Ascending aorta (tissue), 2 donors: ENCODE results near the gene ALKAL2. TPM values are rescaled to one million over a fixed set of nuclear protein-coding genes. Genes with fewer than 3 reads are reported as not detected.
"Not testable (repeated sequence)": the region's sequence is repeated elsewhere in the genome, so short reads cannot be mapped to it uniquely, and the experiment has no call there.

ENCODE experiments used
- DNase-seq, 2 donors: peaks; one replicate each; pipeline ENCODE4 v3.0.0-alpha.2; 2019; ENCODE audit warnings: low spot score in 2 of 2
- H3K27ac ChIP-seq, 2 donors: fragments of 200-600 bp; sonication (generic); one replicate each; pipeline ENCODE4 v1.5.1; 2016 to 2017; ENCODE audit warnings: mild to moderate bottlenecking in 1 of 2
- H3K27me3 ChIP-seq: fragments of 200-600 bp; sonication (generic); one replicate; pipeline ENCODE4 v1.5.1; 2017
- H3K36me3 ChIP-seq, 2 donors: fragments of 200-600 bp; sonication (generic); one replicate each; pipeline ENCODE4 v1.5.1; 2016
- H3K4me1 ChIP-seq, 2 donors: fragments of 200-600 bp; sonication (generic); one replicate each; pipeline ENCODE4 v1.5.1; 2016 to 2017; ENCODE audit warnings: mild to moderate bottlenecking in 1 of 2
- H3K4me3 ChIP-seq, 2 donors: fragments of 200-600 bp; sonication (generic); one replicate each; pipeline ENCODE4 v1.5.1; 2016 to 2017; ENCODE audit warnings: mild to moderate bottlenecking in 1 of 2
- H3K9me3 ChIP-seq, 2 donors: fragments of 200-600 bp; sonication (generic); one replicate each; pipeline ENCODE4 v1.5.1; 2016
- intact Hi-C: fragments of 100-400 bp; cut with DNase I; formaldehyde crosslinking; loops from one replicate; pipeline ENCODE4 v1.15.1; 2023
- total RNA-seq: library from RNA; depleted of rRNA; stranded (reverse); fragments of >200 nt; gene quantifications from one replicate; pipeline ENCODE4 v1.1.0, GENCODE V29; 2016
- TF ChIP-seq, protein P1 (sequence below), 3 experiments: fragments of 200-600 bp in 2 of 3; fragments of 450-650 bp in 1 of 3; sonication (generic) in 2 of 3; IDR thresholded peaks; one replicate each; pipeline ENCODE4 v1.5.1; 2016 to 2019; ENCODE audit warnings: antibody characterized with exemption in 3 of 3, mild to moderate bottlenecking in 1 of 3, moderate library complexity in 1 of 3

Gene ALKAL2
- total RNA-seq, 1 donor from 2014 or later, result 26.7 TPM

DNA sequence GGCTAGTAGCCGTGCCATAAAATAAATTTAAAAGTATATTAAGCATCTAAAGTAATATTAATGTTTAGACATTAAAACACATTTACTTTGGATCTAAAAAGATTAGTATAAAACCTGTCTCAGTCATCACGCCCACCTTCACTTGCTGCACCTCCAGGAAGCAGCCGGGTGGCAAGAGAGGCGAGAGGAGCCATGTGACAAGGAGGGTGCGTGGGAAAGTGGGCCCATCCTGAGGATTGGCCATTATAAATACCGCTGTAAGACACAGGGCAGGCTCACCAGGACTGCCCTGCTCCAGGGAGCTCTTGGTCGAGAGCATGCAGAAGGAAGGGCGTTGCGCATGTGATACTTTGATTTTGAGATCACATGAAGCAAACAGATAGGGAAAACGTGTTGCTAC lies 34.4 kb upstream of the ALKAL2 start:
- no peaks in the 10 kb centered on the region for H3K4me1 ChIP-seq
- TF ChIP-seq, protein P1, sequence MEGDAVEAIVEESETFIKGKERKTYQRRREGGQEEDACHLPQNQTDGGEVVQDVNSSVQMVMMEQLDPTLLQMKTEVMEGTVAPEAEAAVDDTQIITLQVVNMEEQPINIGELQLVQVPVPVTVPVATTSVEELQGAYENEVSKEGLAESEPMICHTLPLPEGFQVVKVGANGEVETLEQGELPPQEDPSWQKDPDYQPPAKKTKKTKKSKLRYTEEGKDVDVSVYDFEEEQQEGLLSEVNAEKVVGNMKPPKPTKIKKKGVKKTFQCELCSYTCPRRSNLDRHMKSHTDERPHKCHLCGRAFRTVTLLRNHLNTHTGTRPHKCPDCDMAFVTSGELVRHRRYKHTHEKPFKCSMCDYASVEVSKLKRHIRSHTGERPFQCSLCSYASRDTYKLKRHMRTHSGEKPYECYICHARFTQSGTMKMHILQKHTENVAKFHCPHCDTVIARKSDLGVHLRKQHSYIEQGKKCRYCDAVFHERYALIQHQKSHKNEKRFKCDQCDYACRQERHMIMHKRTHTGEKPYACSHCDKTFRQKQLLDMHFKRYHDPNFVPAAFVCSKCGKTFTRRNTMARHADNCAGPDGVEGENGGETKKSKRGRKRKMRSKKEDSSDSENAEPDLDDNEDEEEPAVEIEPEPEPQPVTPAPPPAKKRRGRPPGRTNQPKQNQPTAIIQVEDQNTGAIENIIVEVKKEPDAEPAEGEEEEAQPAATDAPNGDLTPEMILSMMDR (IDR thresholded peaks at IDR 0.05), result no peak
- DNase-seq, result no peak
- no peak overlapping the region for H3K4me3 ChIP-seq
- intact Hi-C loops, result no loop called here
- H3K36me3 ChIP-seq, result no peaks in the 10 kb centered on the region
- H3K27ac ChIP-seq, result no peak overlapping the region
- no peaks in the 10 kb centered on the region for H3K27me3 ChIP-seq
- H3K9me3 ChIP-seq, result peaks cover 0 to 8% of the 10 kb centered on the region in 2 donors

DNA sequence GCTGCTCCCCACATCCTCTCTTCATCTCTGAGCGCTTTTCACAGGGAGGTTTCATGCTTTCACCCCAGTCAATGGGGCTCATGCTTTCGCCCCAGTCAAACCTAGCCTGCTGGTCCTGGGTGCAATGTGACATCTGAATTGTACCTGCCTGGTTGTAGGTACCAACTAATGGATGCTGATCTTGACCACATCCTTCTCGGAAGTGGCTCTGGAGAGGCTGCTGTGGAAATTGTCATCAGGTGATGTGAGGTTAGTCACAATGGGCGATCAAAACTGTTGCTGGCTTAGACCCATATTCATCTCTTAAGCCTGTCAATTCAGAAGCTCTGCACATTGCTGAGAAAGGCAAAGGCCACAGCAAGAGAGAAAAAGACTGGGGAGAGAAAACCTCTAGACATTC lies 32.7 kb upstream of the ALKAL2 start:
- Histone ChIP-seq H3K27me3 (no peaks in the 10 kb centered on the region), H3K4me3 (no peak overlapping the region), H3K27ac (no peak overlapping the region), H3K4me1 (no peaks in the 10 kb centered on the region), H3K36me3 (no peaks in the 10 kb centered on the region), H3K9me3 (no peaks in the 10 kb centered on the region)
- DNase-seq, result no peak
- TF ChIP-seq, protein P1 (IDR thresholded peaks at IDR 0.05), result no peak
- intact Hi-C loops, result no loop called here

DNA sequence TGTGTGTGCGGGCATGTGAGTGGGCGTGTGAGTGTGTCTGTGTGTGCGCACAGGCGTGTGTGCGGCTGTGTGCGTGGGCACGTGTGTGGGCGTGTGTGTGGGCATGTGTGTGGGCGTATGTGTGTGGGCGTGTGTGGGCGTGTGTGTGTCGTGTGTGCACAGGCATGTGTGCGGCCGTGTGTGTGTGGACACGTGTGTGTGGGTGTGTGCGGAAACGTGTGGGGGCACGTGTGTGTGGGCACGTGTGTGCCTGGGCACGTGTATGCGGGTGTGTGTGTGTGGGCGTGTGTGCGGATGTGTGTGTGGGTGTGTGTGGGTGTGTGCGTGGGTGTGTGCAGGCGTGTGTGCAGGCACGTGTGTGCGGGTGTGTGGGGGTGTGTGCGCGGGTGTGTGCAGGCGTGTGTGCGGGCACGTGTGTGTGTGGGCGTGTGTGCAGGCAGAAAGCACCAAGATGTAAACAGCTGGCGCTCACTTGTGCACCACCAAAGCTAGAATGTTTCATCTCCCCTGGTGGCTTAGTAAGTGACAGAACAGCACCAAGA lies 31.2 kb upstream of the ALKAL2 start:
- TF ChIP-seq, protein P1 (IDR thresholded peaks at IDR 0.05), result no peak
- no peak overlapping the region for H3K4me3 ChIP-seq
- no peak for DNase-seq
- intact Hi-C loops, result no loop called here
- H3K27ac ChIP-seq, result no peak overlapping the region
- H3K9me3 ChIP-seq, result no peaks in the 10 kb centered on the region
- H3K36me3 ChIP-seq, result no peaks in the 10 kb centered on the region
- no peaks in the 10 kb centered on the region for H3K27me3 ChIP-seq
- H3K4me1 ChIP-seq, result no peaks in the 10 kb centered on the region

DNA sequence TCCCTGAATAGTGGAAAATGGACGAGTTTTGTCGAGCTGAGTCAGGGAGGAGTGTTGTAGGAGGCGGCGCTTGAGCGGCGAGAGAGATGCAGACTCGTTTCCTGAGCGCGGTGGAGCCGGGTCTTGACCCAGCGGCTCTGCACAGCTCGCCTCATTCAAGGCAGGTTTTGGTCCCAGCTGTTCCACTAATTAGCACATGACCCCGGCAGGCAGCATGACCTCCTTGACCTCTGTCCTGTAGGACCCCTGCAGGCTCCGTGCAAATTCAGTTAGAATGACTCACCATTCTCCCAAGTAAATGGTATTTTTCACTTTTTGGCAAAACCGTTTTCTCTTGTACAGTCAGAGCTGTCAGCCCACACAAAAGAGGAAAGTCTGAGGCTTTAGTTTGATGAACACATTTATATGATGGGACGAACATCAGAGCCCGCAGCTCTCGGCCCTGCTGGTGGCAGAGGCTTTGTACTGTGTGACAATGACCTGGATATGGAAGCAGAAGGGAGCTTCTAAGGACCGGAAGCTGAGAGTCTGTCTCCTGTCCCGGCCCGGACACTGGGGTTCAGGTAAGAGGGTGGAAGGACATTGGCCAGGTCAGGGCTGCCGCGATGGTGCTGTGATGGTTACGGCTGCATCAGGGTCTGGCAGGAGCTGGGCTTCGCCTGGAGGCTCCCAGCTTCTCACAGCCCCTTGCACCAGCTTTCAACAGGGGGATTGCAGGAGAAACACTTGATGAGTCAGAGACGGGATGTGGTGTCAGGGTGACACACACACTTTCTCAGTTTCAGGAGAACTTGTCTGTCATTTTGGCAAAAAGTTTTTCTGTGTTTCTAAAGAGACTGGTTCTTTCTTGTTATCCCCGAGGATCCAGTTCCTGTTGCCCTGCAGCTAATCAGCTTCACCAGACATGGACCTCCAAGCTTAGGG lies 29.9 kb upstream of the ALKAL2 start:
- H3K4me3 ChIP-seq, result no peak overlapping the region
- TF ChIP-seq, protein P1 (IDR thresholded peaks at IDR 0.05), result no peak
- no peak for DNase-seq
- intact Hi-C loops, result no loop called here
- no peaks in the 10 kb centered on the region for H3K27me3 ChIP-seq
- no peak overlapping the region for H3K27ac ChIP-seq
- H3K36me3 ChIP-seq, result no peaks in the 10 kb centered on the region
- no peaks in the 10 kb centered on the region for H3K9me3 ChIP-seq
- H3K4me1 ChIP-seq, result no peaks in the 10 kb centered on the region

DNA sequence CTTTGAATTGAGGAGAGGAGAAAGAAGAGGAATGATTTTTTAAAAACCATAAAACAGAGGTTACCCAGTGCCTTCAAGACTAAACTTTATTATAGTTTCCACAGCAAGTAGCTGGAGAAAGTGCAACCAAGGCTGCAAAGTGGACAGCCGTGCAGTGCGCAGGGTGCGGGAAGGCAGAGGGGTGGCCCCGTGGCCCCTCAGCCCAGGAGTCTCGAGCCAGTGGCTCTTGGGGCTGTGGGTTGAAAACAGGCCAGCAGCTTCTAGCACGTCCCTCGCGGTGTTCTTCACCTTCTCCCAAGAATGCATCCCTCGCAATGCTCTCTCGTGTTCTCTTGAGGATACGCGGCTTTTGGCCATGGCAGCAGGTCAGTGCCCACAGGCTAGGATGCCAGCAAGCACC lies 28.5 kb upstream of the ALKAL2 start:
- Histone ChIP-seq H3K4me3 (no peak overlapping the region), H3K9me3 (no peaks in the 10 kb centered on the region), H3K27me3 (no peaks in the 10 kb centered on the region), H3K4me1 (no peaks in the 10 kb centered on the region), H3K27ac (no peak overlapping the region), H3K36me3 (no peaks in the 10 kb centered on the region)
- no peak for DNase-seq
- intact Hi-C loops, result no loop called here
- TF ChIP-seq, protein P1 (IDR thresholded peaks at IDR 0.05), result no peak

DNA sequence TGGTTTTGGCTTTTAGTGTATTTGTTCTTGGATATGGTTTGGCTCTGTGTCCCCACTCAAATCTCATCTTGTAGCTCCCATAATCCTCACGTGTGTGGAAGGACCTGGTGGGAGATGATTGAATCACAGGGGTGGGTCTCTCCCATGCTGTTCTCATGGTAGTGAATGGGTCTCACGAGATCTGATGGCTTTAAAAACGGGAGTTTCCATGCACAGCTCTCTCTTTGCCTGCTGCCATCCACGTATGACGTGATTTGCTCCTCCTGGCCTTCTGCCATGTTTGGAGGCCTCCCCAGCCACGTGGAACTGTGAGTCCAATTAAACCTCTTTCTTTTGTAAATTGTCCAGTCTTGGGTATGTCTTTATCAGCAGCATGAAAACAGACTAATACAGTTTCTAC lies 28.0 kb upstream of the ALKAL2 start:
- H3K4me3 ChIP-seq, H3K9me3 ChIP-seq, H3K27ac ChIP-seq, H3K36me3 ChIP-seq, DNase-seq, H3K4me1 ChIP-seq, H3K27me3 ChIP-seq, intact Hi-C loops: not testable (repeated sequence)
